IMR-90 (cell line): ENCODE measurements around the gene CCDC142. TPM values are rescaled to one million over a fixed set of nuclear protein-coding genes. Genes with fewer than 3 reads are reported as not detected.

ENCODE experiments used
- ATAC-seq: fragments of 200-7000 bp; cut with Tn5 transposase; 2 replicates; pipeline ENCODE4 v1.9.1; 2020; ENCODE audit warnings: low read depth, mild to moderate bottlenecking, moderate library complexity
- BruUV-seq: library from RNA; stranded (reverse); fragments of 400-500 nt; replicated peaks from 2 replicates; lab custom pipeline; 2021; lab: Mats Ljungman, UMichigan
- CTCF ChIA-PET: fragments of 300-600 bp; formaldehyde crosslinking; extraction: SDS; loops from one replicate; lab custom pipeline; 2021; ENCODE audit warnings: antibody characterized with exemption; lab: Yijun Ruan, JAX
- POLR2A ChIA-PET: fragments of 300-600 bp; sonication (Branson Sonifier 250); formaldehyde crosslinking; loops from one replicate; lab custom pipeline; 2022; ENCODE audit warnings: antibody characterized with exemption; ENCODE audit not compliant: unreplicated experiment; lab: Charles Lee
- DNase-seq: peaks from one replicate; pipeline ENCODE4 v3.0.0; 2013
- H2AFZ ChIP-seq: replicated peaks from 2 replicates; pipeline ENCODE3; 2013; ENCODE audit warnings: low read length, mild to moderate bottlenecking; ENCODE audit not compliant: poor library complexity
- H2AK5ac ChIP-seq: 2 replicates; pipeline ENCODE4 v1.6.1; 2013; ENCODE audit warnings: low read depth, low read length, inconsistent platforms
- H2AK9ac ChIP-seq: replicated peaks from 2 replicates; pipeline ENCODE3; 2013; ENCODE audit warnings: mild to moderate bottlenecking, low read depth, low read length, moderate library complexity; ENCODE audit not compliant: poor library complexity
- H2BK120ac ChIP-seq: 2 replicates; pipeline ENCODE4 v1.6.1; 2013; ENCODE audit warnings: low read depth, low read length, inconsistent platforms
- H2BK15ac ChIP-seq: 3 replicates; pipeline ENCODE4 v1.6.1; 2013; ENCODE audit warnings: low read depth, low read length, inconsistent platforms
- H2BK20ac ChIP-seq: 2 replicates; pipeline ENCODE4 v1.6.1; 2013; ENCODE audit warnings: low read depth, mild to moderate bottlenecking, inconsistent platforms, low read length, moderate library complexity
- H2BK5ac ChIP-seq: 2 replicates; pipeline ENCODE4 v1.6.1; 2013; ENCODE audit warnings: mild to moderate bottlenecking, low read depth, low read length, inconsistent platforms; ENCODE audit not compliant: poor library complexity, severe bottlenecking
- H3K14ac ChIP-seq: replicated peaks from 2 replicates; pipeline ENCODE4 v1.6.1; 2013; ENCODE audit warnings: low read depth, low read length, inconsistent platforms
- H3K18ac ChIP-seq: 2 replicates; pipeline ENCODE4 v1.6.1; 2013; ENCODE audit warnings: low read depth, low read length, control low read depth
- H3K23ac ChIP-seq: 2 replicates; pipeline ENCODE4 v1.6.1; 2013; ENCODE audit warnings: low read depth, low read length, inconsistent platforms
- H3K27ac ChIP-seq: 2 replicates; pipeline ENCODE4 v1.5.1; 2013; ENCODE audit warnings: mild to moderate bottlenecking, control low read depth, low read length; ENCODE audit not compliant: insufficient read depth
- H3K27me3 ChIP-seq: 2 replicates; pipeline ENCODE4 v1.6.1; 2013; ENCODE audit warnings: low read length; ENCODE audit not compliant: control insufficient read depth, insufficient read depth
- H3K36me3 ChIP-seq: 2 replicates; pipeline ENCODE4 v1.6.1; 2013; ENCODE audit warnings: low read length, mixed read lengths; ENCODE audit not compliant: control insufficient read depth, insufficient read depth
- H3K4ac ChIP-seq: 2 replicates; pipeline ENCODE4 v1.6.1; 2013; ENCODE audit warnings: low read depth, low read length, inconsistent platforms
- H3K4me1 ChIP-seq: 2 replicates; pipeline ENCODE4 v1.6.1; 2013; ENCODE audit warnings: low read length, mixed read lengths; ENCODE audit not compliant: control insufficient read depth, insufficient read depth
- H3K4me2 ChIP-seq: 2 replicates; pipeline ENCODE4 v1.6.1; 2013; ENCODE audit warnings: low read depth, mild to moderate bottlenecking, control low read depth, low read length, moderate library complexity
- H3K4me3 ChIP-seq: 2 replicates; pipeline ENCODE4 v1.5.1; 2013; ENCODE audit warnings: low read depth, mild to moderate bottlenecking, control low read depth, low read length, moderate library complexity; ENCODE audit not compliant: insufficient read depth
- H3K56ac ChIP-seq: 2 replicates; pipeline ENCODE4 v1.6.1; 2013; ENCODE audit warnings: low read length, inconsistent platforms; ENCODE audit not compliant: insufficient read depth; ENCODE audit errors: extremely low read depth
- H3K79me1 ChIP-seq, 2 experiments: 2 replicates each; pipeline ENCODE4 v1.6.1; 2013; ENCODE audit warnings: low read length in 2 of 2, inconsistent platforms in 1 of 2, low read depth in 1 of 2
- H3K9ac ChIP-seq: 2 replicates; pipeline ENCODE4 v1.6.1; 2013; ENCODE audit warnings: low read depth, low read length, control low read depth
- H3K9me1 ChIP-seq: 2 replicates; pipeline ENCODE4 v1.6.1; 2013; ENCODE audit warnings: low read length, inconsistent platforms; ENCODE audit not compliant: insufficient read depth
- H3K9me3 ChIP-seq: 2 replicates; pipeline ENCODE4 v1.6.1; 2013; ENCODE audit warnings: low read length; ENCODE audit not compliant: control insufficient read depth, insufficient read depth
- H4K20me1 ChIP-seq: 2 replicates; pipeline ENCODE4 v1.6.1; 2013; ENCODE audit warnings: low read length, inconsistent platforms; ENCODE audit not compliant: insufficient read depth
- H4K5ac ChIP-seq: 2 replicates; pipeline ENCODE4 v1.6.1; 2013; ENCODE audit warnings: mild to moderate bottlenecking, low read depth, low read length, control low read depth
- H4K8ac ChIP-seq, 2 experiments: 2 replicates each; pipeline ENCODE4 v1.6.1; 2013; ENCODE audit warnings: low read depth in 2 of 2, low read length in 2 of 2, control low read depth in 1 of 2, inconsistent platforms in 1 of 2
- H4K91ac ChIP-seq: 2 replicates; pipeline ENCODE4 v1.6.1; 2013; ENCODE audit warnings: low read depth, low read length, inconsistent platforms; ENCODE audit not compliant: insufficient read depth
- CHD1 ChIP-seq: IDR thresholded peaks from 2 replicates; pipeline ENCODE4 v1.6.1; 2012; ENCODE audit warnings: low read depth, low read length, improper control_type of control experiment
- CTCF ChIP-seq: conservative IDR thresholded peaks from 2 replicates; pipeline ENCODE4 v1.5.1; 2012; ENCODE audit warnings: mild to moderate bottlenecking, low read depth, low read length, improper control_type of control experiment
- ELK1 ChIP-seq: fragments of 150-350 bp; IDR thresholded peaks from 2 replicates; pipeline ENCODE4 v1.6.1; 2016; ENCODE audit warnings: low read depth, mild to moderate bottlenecking, low read length, moderate library complexity, borderline replicate concordance
- FOS ChIP-seq: fragments of 150-350 bp; IDR thresholded peaks from 2 replicates; pipeline ENCODE4 v1.6.1; 2016; ENCODE audit warnings: low read depth, low read length
- MAFK ChIP-seq: IDR thresholded peaks from 2 replicates; pipeline ENCODE4 v1.6.1; 2012; ENCODE audit warnings: low read depth, low read length, improper control_type of control experiment
- MXI1 ChIP-seq: IDR thresholded peaks from 2 replicates; pipeline ENCODE4 v1.6.1; 2012; ENCODE audit warnings: low read depth, mild to moderate bottlenecking, low read length, moderate library complexity, borderline replicate concordance
- NFE2L2 ChIP-seq: fragments of 150-350 bp; IDR thresholded peaks from 2 replicates; pipeline ENCODE4 v1.6.1; 2016; ENCODE audit warnings: low read depth, mild to moderate bottlenecking, low read length
- RAD21 ChIP-seq: IDR thresholded peaks from 2 replicates; pipeline ENCODE4 v1.6.1; 2012; ENCODE audit warnings: low read length, improper control_type of control experiment
- USF2 ChIP-seq: fragments of 150-350 bp; IDR thresholded peaks from 2 replicates; pipeline ENCODE4 v1.6.1; 2017; ENCODE audit warnings: mild to moderate bottlenecking, antibody characterized with exemption, low read length, low read depth
- WGBS, 2 experiments: methylation state at CpG; one replicate each; pipeline versions ENCODE4 v1.1.5 to v1.1.7; 2013; ENCODE audit warnings: missing lambda C conversion rate in 2 of 2; ENCODE audit not compliant: insufficient read length in 1 of 2; ENCODE audit errors: extremely low coverage in 2 of 2; 5-methylcytosine and 5-hydroxymethylcytosine counted together
- dilution Hi-C: fragments of 300-500 bp; cut with HindIII; formaldehyde crosslinking; loops from one replicate; pipeline ENCODE4 v1.14.3; 2018; ENCODE audit warnings: low sequenced_read_pairs; ENCODE audit not compliant: unreplicated experiment
- in situ Hi-C: fragments of 300-500 bp; cut with MboI; formaldehyde crosslinking; loops from 3 replicates; pipeline ENCODE4 v1.14.3; 2019; ENCODE audit warnings: low sequenced_read_pairs, inconsistent platforms, mixed read lengths
- intact Hi-C: fragments of 100-400 bp; cut with micrococcal nuclease; formaldehyde crosslinking; loops from 2 replicates; pipeline ENCODE4 v1.10.0; 2022
- polyA plus RNA-seq, 3 experiments: library from polyadenylated mRNA; depleted of rRNA; stranded (reverse); fragments of >200 nt; gene quantifications; 2 replicates each; pipeline ENCODE4 v1.2.3, GENCODE V29; 2012; ENCODE audit warnings: low replicate concordance in 1 of 3
- total RNA-seq: library from RNA; depleted of rRNA; stranded (reverse); fragments of >200 nt; gene quantifications from 2 replicates; pipeline ENCODE4 v1.2.3, GENCODE V29; 2012

Gene CCDC142
- total and polyA plus RNA-seq, 2 of the 4 experiments (the other 2 are of a cell fraction) = 8.4 to 14.0 TPM

- in situ Hi-C loops (no loop called here), intact Hi-C loops (no loop called here), dilution Hi-C loops (no loop called here)
- no peak overlapping the region for H3K56ac ChIP-seq
- H2AK9ac ChIP-seq = no peak overlapping the region
- ChIA-PET POLR2A (no interaction called here), CTCF (no interaction called here)
- no peak overlapping the region for H3K18ac ChIP-seq
- H2BK5ac ChIP-seq = no peak overlapping the region
- H3K4ac ChIP-seq = peak overlapping the region; percentile 5; the same call in 1 of the 2 replicates
- DNase-seq (no peak), ATAC-seq (no peak)
- 0 out of 2 replicates have a peak, but pooled peaks cover 3% of the 10 kb centered on the region for H4K20me1 ChIP-seq
- H2AFZ ChIP-seq = no peak overlapping the region
- H2AK5ac ChIP-seq = no peak overlapping the region
- no peak overlapping the region for H4K8ac ChIP-seq
- peak overlapping the region; percentile 55 for H3K4me2 ChIP-seq
- H2BK20ac ChIP-seq = no peak overlapping the region
- no peak overlapping the region for H2BK15ac ChIP-seq
- H3K9me1 ChIP-seq = peaks cover 21% of the 10 kb centered on the region
- H3K9ac ChIP-seq = no peak overlapping the region
- H4K5ac ChIP-seq = no peak overlapping the region
- H3K79me1 ChIP-seq = peaks cover 23 to 52% of the 10 kb centered on the region in 2 experiments
- H3K27ac ChIP-seq = no peak overlapping the region
- no peak overlapping the region for H2BK120ac ChIP-seq
- H3K27me3 ChIP-seq = no peaks in the 10 kb centered on the region
- WGBS, 2 experiments = 52% methylated on average over 3 of the region's 6 CpGs; no CpG with 5 or more reads in 1 of the 2 experiments
- no peaks in the 10 kb centered on the region for H3K9me3 ChIP-seq
- TF ChIP-seq USF2 (no peak), NFE2L2 (no peak), CHD1 (no peak), MXI1 (no peak), CTCF (no peak), FOS (no peak), ELK1 (no peak), RAD21 (no peak), MAFK (no peak)
- H3K14ac ChIP-seq = 0 out of 2 replicates have a peak overlapping the region, but pooled peaks have one; percentile 7
- no peak overlapping the region for H4K91ac ChIP-seq
- no peak overlapping the region for H3K4me3 ChIP-seq
- no TSS peak for BruUV-seq
- peaks cover 23% of the 10 kb centered on the region for H3K4me1 ChIP-seq
- H3K36me3 ChIP-seq = peaks cover 4% of the 10 kb centered on the region
- H3K23ac ChIP-seq = no peak overlapping the region
Measured at GRCh38 chr2:74436848-74437695, 45.7 kb downstream of the CCDC142 start.
